IMR-90 (cell line): Measurements from ENCODE around the gene SEMG2. TPM values are rescaled to one million over a fixed set of nuclear protein-coding genes. Genes with fewer than 3 reads are reported as not detected.

Experiments used
- ATAC-seq: fragments of 200-7000 bp; cut with Tn5 transposase; 2 replicates; pipeline ENCODE4 v1.9.1; 2020; ENCODE audit warnings: low read depth, mild to moderate bottlenecking, moderate library complexity
- BruUV-seq: library from RNA; stranded (reverse); fragments of 400-500 nt; replicated peaks from 2 replicates; lab custom pipeline; 2021; lab: Mats Ljungman, UMichigan
- CTCF ChIA-PET: fragments of 300-600 bp; formaldehyde crosslinking; extraction: SDS; loops from one replicate; lab custom pipeline; 2021; ENCODE audit warnings: antibody characterized with exemption; lab: Yijun Ruan, JAX
- POLR2A ChIA-PET: fragments of 300-600 bp; sonication (Branson Sonifier 250); formaldehyde crosslinking; loops from one replicate; lab custom pipeline; 2022; ENCODE audit warnings: antibody characterized with exemption; ENCODE audit not compliant: unreplicated experiment; lab: Charles Lee
- DNase-seq: peaks from one replicate; pipeline ENCODE4 v3.0.0; 2013
- H2AFZ ChIP-seq: replicated peaks from 2 replicates; pipeline ENCODE3; 2013; ENCODE audit warnings: low read length, mild to moderate bottlenecking; ENCODE audit not compliant: poor library complexity
- H2AK5ac ChIP-seq: 2 replicates; pipeline ENCODE4 v1.6.1; 2013; ENCODE audit warnings: low read depth, low read length, inconsistent platforms
- H2AK9ac ChIP-seq: replicated peaks from 2 replicates; pipeline ENCODE3; 2013; ENCODE audit warnings: mild to moderate bottlenecking, low read depth, low read length, moderate library complexity; ENCODE audit not compliant: poor library complexity
- H2BK120ac ChIP-seq: 2 replicates; pipeline ENCODE4 v1.6.1; 2013; ENCODE audit warnings: low read depth, low read length, inconsistent platforms
- H2BK15ac ChIP-seq: 3 replicates; pipeline ENCODE4 v1.6.1; 2013; ENCODE audit warnings: low read depth, low read length, inconsistent platforms
- H2BK20ac ChIP-seq: 2 replicates; pipeline ENCODE4 v1.6.1; 2013; ENCODE audit warnings: low read depth, mild to moderate bottlenecking, inconsistent platforms, low read length, moderate library complexity
- H2BK5ac ChIP-seq: 2 replicates; pipeline ENCODE4 v1.6.1; 2013; ENCODE audit warnings: mild to moderate bottlenecking, low read depth, low read length, inconsistent platforms; ENCODE audit not compliant: poor library complexity, severe bottlenecking
- H3K14ac ChIP-seq: replicated peaks from 2 replicates; pipeline ENCODE4 v1.6.1; 2013; ENCODE audit warnings: low read depth, low read length, inconsistent platforms
- H3K18ac ChIP-seq: 2 replicates; pipeline ENCODE4 v1.6.1; 2013; ENCODE audit warnings: low read depth, low read length, control low read depth
- H3K23ac ChIP-seq: 2 replicates; pipeline ENCODE4 v1.6.1; 2013; ENCODE audit warnings: low read depth, low read length, inconsistent platforms
- H3K27ac ChIP-seq: 2 replicates; pipeline ENCODE4 v1.5.1; 2013; ENCODE audit warnings: mild to moderate bottlenecking, control low read depth, low read length; ENCODE audit not compliant: insufficient read depth
- H3K27me3 ChIP-seq: 2 replicates; pipeline ENCODE4 v1.6.1; 2013; ENCODE audit warnings: low read length; ENCODE audit not compliant: control insufficient read depth, insufficient read depth
- H3K36me3 ChIP-seq: 2 replicates; pipeline ENCODE4 v1.6.1; 2013; ENCODE audit warnings: low read length, mixed read lengths; ENCODE audit not compliant: control insufficient read depth, insufficient read depth
- H3K4ac ChIP-seq: 2 replicates; pipeline ENCODE4 v1.6.1; 2013; ENCODE audit warnings: low read depth, low read length, inconsistent platforms
- H3K4me1 ChIP-seq: 2 replicates; pipeline ENCODE4 v1.6.1; 2013; ENCODE audit warnings: low read length, mixed read lengths; ENCODE audit not compliant: control insufficient read depth, insufficient read depth
- H3K4me2 ChIP-seq: 2 replicates; pipeline ENCODE4 v1.6.1; 2013; ENCODE audit warnings: low read depth, mild to moderate bottlenecking, control low read depth, low read length, moderate library complexity
- H3K4me3 ChIP-seq: 2 replicates; pipeline ENCODE4 v1.5.1; 2013; ENCODE audit warnings: low read depth, mild to moderate bottlenecking, control low read depth, low read length, moderate library complexity; ENCODE audit not compliant: insufficient read depth
- H3K56ac ChIP-seq: 2 replicates; pipeline ENCODE4 v1.6.1; 2013; ENCODE audit warnings: low read length, inconsistent platforms; ENCODE audit not compliant: insufficient read depth; ENCODE audit errors: extremely low read depth
- H3K79me1 ChIP-seq, 2 experiments: 2 replicates each; pipeline ENCODE4 v1.6.1; 2013; ENCODE audit warnings: low read length in 2 of 2, inconsistent platforms in 1 of 2, low read depth in 1 of 2
- H3K9ac ChIP-seq: 2 replicates; pipeline ENCODE4 v1.6.1; 2013; ENCODE audit warnings: low read depth, low read length, control low read depth
- H3K9me1 ChIP-seq: 2 replicates; pipeline ENCODE4 v1.6.1; 2013; ENCODE audit warnings: low read length, inconsistent platforms; ENCODE audit not compliant: insufficient read depth
- H3K9me3 ChIP-seq: 2 replicates; pipeline ENCODE4 v1.6.1; 2013; ENCODE audit warnings: low read length; ENCODE audit not compliant: control insufficient read depth, insufficient read depth
- H4K20me1 ChIP-seq: 2 replicates; pipeline ENCODE4 v1.6.1; 2013; ENCODE audit warnings: low read length, inconsistent platforms; ENCODE audit not compliant: insufficient read depth
- H4K5ac ChIP-seq: 2 replicates; pipeline ENCODE4 v1.6.1; 2013; ENCODE audit warnings: mild to moderate bottlenecking, low read depth, low read length, control low read depth
- H4K8ac ChIP-seq, 2 experiments: 2 replicates each; pipeline ENCODE4 v1.6.1; 2013; ENCODE audit warnings: low read depth in 2 of 2, low read length in 2 of 2, control low read depth in 1 of 2, inconsistent platforms in 1 of 2
- H4K91ac ChIP-seq: 2 replicates; pipeline ENCODE4 v1.6.1; 2013; ENCODE audit warnings: low read depth, low read length, inconsistent platforms; ENCODE audit not compliant: insufficient read depth
- NFE2L2 ChIP-seq: fragments of 150-350 bp; IDR thresholded peaks from 2 replicates; pipeline ENCODE4 v1.6.1; 2016; ENCODE audit warnings: low read depth, mild to moderate bottlenecking, low read length
- RCOR1 ChIP-seq: IDR thresholded peaks from 2 replicates; pipeline ENCODE4 v1.6.1; 2012; ENCODE audit warnings: mild to moderate bottlenecking, low read length, improper control_type of control experiment; ENCODE audit not compliant: insufficient replicate concordance
- WGBS, 2 experiments: methylation state at CpG; one replicate each; pipeline versions ENCODE4 v1.1.5 to v1.1.7; 2013; ENCODE audit warnings: missing lambda C conversion rate in 2 of 2; ENCODE audit not compliant: insufficient read length in 1 of 2; ENCODE audit errors: extremely low coverage in 2 of 2; 5-methylcytosine and 5-hydroxymethylcytosine counted together
- dilution Hi-C: fragments of 300-500 bp; cut with HindIII; formaldehyde crosslinking; loops from one replicate; pipeline ENCODE4 v1.14.3; 2018; ENCODE audit warnings: low sequenced_read_pairs; ENCODE audit not compliant: unreplicated experiment
- in situ Hi-C: fragments of 300-500 bp; cut with MboI; formaldehyde crosslinking; loops from 3 replicates; pipeline ENCODE4 v1.14.3; 2019; ENCODE audit warnings: low sequenced_read_pairs, inconsistent platforms, mixed read lengths
- intact Hi-C: fragments of 100-400 bp; cut with micrococcal nuclease; formaldehyde crosslinking; loops from 2 replicates; pipeline ENCODE4 v1.10.0; 2022
- polyA plus RNA-seq, 3 experiments: library from polyadenylated mRNA; depleted of rRNA; stranded (reverse); fragments of >200 nt; gene quantifications; 2 replicates each; pipeline ENCODE4 v1.2.3, GENCODE V29; 2012; ENCODE audit warnings: low replicate concordance in 1 of 3
- total RNA-seq: library from RNA; depleted of rRNA; stranded (reverse); fragments of >200 nt; gene quantifications from 2 replicates; pipeline ENCODE4 v1.2.3, GENCODE V29; 2012

The SEMG2 gene
- total and polyA plus RNA-seq, 2 of the 4 experiments (the other 2 are of a cell fraction), result not detected

GRCh38 chr20:45183084-45183483, 38.1 kb upstream of the SEMG2 start:
- TF ChIP-seq NFE2L2 (no peak), RCOR1 (no peak)
- no peak for ATAC-seq
- H2BK15ac ChIP-seq, result no peak overlapping the region
- no peak overlapping the region for H3K56ac ChIP-seq
- H2AK5ac ChIP-seq, result no peak overlapping the region
- H3K79me1 ChIP-seq, result no peaks in the 10 kb centered on the region
- H3K9ac ChIP-seq, result no peak overlapping the region
- ChIA-PET POLR2A (no interaction called here), CTCF (no interaction called here)
- no peak overlapping the region for H4K5ac ChIP-seq
- no peak overlapping the region for H2BK5ac ChIP-seq
- no peak overlapping the region for H3K4me3 ChIP-seq
- H4K91ac ChIP-seq, result no peak overlapping the region
- H3K14ac ChIP-seq, result no peak overlapping the region
- in situ Hi-C loops, result no loop called here
- no peak overlapping the region for H4K8ac ChIP-seq
- no CpG with 5 or more reads among the region's 2 CpGs for WGBS, 2 experiments
- no peak overlapping the region for H3K23ac ChIP-seq
- H3K27me3 ChIP-seq, result peaks cover 1% of the 10 kb centered on the region; the same call in 1 of the 2 replicates
- H2BK120ac ChIP-seq, result no peak overlapping the region
- no peak overlapping the region for H3K4ac ChIP-seq
- no peaks in the 10 kb centered on the region for H3K9me3 ChIP-seq
- no peak overlapping the region for H2AK9ac ChIP-seq
- H3K4me1 ChIP-seq, result no peaks in the 10 kb centered on the region
- H2BK20ac ChIP-seq, result no peak overlapping the region
- no peak overlapping the region for H3K18ac ChIP-seq
- intact Hi-C loops, result no loop called here
- no peak overlapping the region for H3K4me2 ChIP-seq
- no peaks in the 10 kb centered on the region for H4K20me1 ChIP-seq
- no peak overlapping the region for H2AFZ ChIP-seq
- DNase-seq, result no peak
- no peak overlapping the region for H3K27ac ChIP-seq
- BruUV-seq, result no TSS peak
- dilution Hi-C loops, result no loop called here
- H3K9me1 ChIP-seq, result no peaks in the 10 kb centered on the region
- no peaks in the 10 kb centered on the region for H3K36me3 ChIP-seq
